SK-N-SH treated with all-trans-retinoic acid at 6 μM for 48 hours (cell line): ENCODE results near the gene AGAP1.

Experiments
- ATAC-seq: fragments of 200-7000 bp; cut with Tn5 transposase; 3 replicates; pipeline ENCODE4 v1.9.1; 2020; ENCODE audit warnings: mild to moderate bottlenecking, moderate library complexity
- ARNTL ChIP-seq: fragments of 450-650 bp; formaldehyde crosslinking; IDR thresholded peaks from 2 replicates; pipeline ENCODE4 v1.5.0; 2020; ENCODE audit warnings: low read depth, mild to moderate bottlenecking, moderate library complexity, borderline replicate concordance
- BACH2 ChIP-seq: fragments of 250-450 bp; sonication (Bioruptor Pico); IDR thresholded peaks from 2 replicates; pipeline ENCODE4 v1.9.0; 2021; ENCODE audit warnings: mild to moderate bottlenecking, borderline replicate concordance
- CSDC2 ChIP-seq: fragments of 250-450 bp; sonication (Bioruptor Pico); IDR thresholded peaks from 2 replicates; pipeline ENCODE4 v1.5.0; 2020; ENCODE audit warnings: mild to moderate bottlenecking, moderate library complexity
- ESRRG ChIP-seq: fragments of 250-450 bp; sonication (Bioruptor Pico); IDR thresholded peaks from 2 replicates; pipeline ENCODE4 v1.6.1; 2021; ENCODE audit warnings: mild to moderate bottlenecking
- GLIS3 ChIP-seq: fragments of 250-450 bp; sonication (Bioruptor Pico); IDR thresholded peaks from 2 replicates; pipeline ENCODE4 v1.5.0; 2020; ENCODE audit warnings: mild to moderate bottlenecking, moderate library complexity
- ISL1 ChIP-seq: fragments of 250-450 bp; sonication (Bioruptor Pico); IDR thresholded peaks from 2 replicates; pipeline ENCODE4 v2.1.2; 2022; ENCODE audit warnings: mild to moderate bottlenecking, moderate library complexity
- OSR1 ChIP-seq: fragments of 250-450 bp; sonication (Bioruptor Pico); IDR thresholded peaks from 2 replicates; pipeline ENCODE4 v1.8.0; 2022; ENCODE audit warnings: moderate library complexity, mild to moderate bottlenecking, inconsistent platforms
- PPARA ChIP-seq: fragments of 250-450 bp; sonication (Bioruptor Pico); IDR thresholded peaks from 2 replicates; pipeline ENCODE4 v1.5.0; 2020; ENCODE audit warnings: mild to moderate bottlenecking, borderline replicate concordance
- RARB ChIP-seq: fragments of 250-450 bp; sonication (Bioruptor Pico); IDR thresholded peaks from 2 replicates; pipeline ENCODE4 v1.8.0; 2021; ENCODE audit warnings: mild to moderate bottlenecking, moderate library complexity
- SNAI2 ChIP-seq: fragments of 250-450 bp; sonication (Bioruptor Pico); IDR thresholded peaks from 2 replicates; pipeline ENCODE4 v1.5.0; 2020; ENCODE audit warnings: mild to moderate bottlenecking, moderate library complexity
- TCF4 ChIP-seq: fragments of 250-450 bp; sonication (Bioruptor Pico); IDR thresholded peaks from 2 replicates; pipeline ENCODE4 v1.8.0; 2021; ENCODE audit warnings: mild to moderate bottlenecking, moderate library complexity, borderline replicate concordance
- TOX ChIP-seq: fragments of 250-450 bp; sonication (Bioruptor Pico); IDR thresholded peaks from 2 replicates; pipeline ENCODE4 v1.8.0; 2021; ENCODE audit warnings: mild to moderate bottlenecking, moderate library complexity, borderline replicate concordance
- ZC3H10 ChIP-seq: fragments of 250-450 bp; sonication (Bioruptor Pico); IDR thresholded peaks from 2 replicates; pipeline ENCODE4 v1.5.1; 2021; ENCODE audit warnings: mild to moderate bottlenecking, moderate library complexity
- ZFP3 ChIP-seq: fragments of 250-450 bp; sonication (Bioruptor Pico); IDR thresholded peaks from 2 replicates; pipeline ENCODE4 v1.5.0; 2020; ENCODE audit warnings: mild to moderate bottlenecking, moderate library complexity
- ZFP30 ChIP-seq: fragments of 450-650 bp; formaldehyde crosslinking; IDR thresholded peaks from 2 replicates; pipeline ENCODE4 v1.5.0; 2022; ENCODE audit warnings: mild to moderate bottlenecking, moderate library complexity
- ZNF565 ChIP-seq: fragments of 450-650 bp; formaldehyde crosslinking; conservative IDR thresholded peaks from 2 replicates; pipeline ENCODE4 v1.5.0; 2020; ENCODE audit warnings: low read depth, mild to moderate bottlenecking, moderate library complexity
- ZNF70 ChIP-seq: fragments of 450-650 bp; formaldehyde crosslinking; IDR thresholded peaks from 2 replicates; pipeline ENCODE4 v1.5.0; 2020; ENCODE audit warnings: mild to moderate bottlenecking, moderate library complexity
- ZNF8 ChIP-seq: fragments of 450-650 bp; formaldehyde crosslinking; IDR thresholded peaks from 2 replicates; pipeline ENCODE4 v1.5.0; 2020; ENCODE audit warnings: mild to moderate bottlenecking, moderate library complexity
- TF ChIP-seq, protein P1 (sequence below): fragments of 250-450 bp; sonication (Bioruptor Pico); IDR thresholded peaks from 2 replicates; pipeline ENCODE4 v1.5.1; 2021; ENCODE audit warnings: mild to moderate bottlenecking, moderate library complexity
- TF ChIP-seq, protein P2 (sequence below): fragments of 250-450 bp; sonication (Bioruptor Pico); IDR thresholded peaks from 2 replicates; pipeline ENCODE4 v1.5.0; 2020; ENCODE audit warnings: mild to moderate bottlenecking, moderate library complexity
- TF ChIP-seq, protein P3 (sequence below): fragments of 250-450 bp; sonication (Bioruptor Pico); IDR thresholded peaks from 2 replicates; pipeline ENCODE4 v1.5.1; 2020; ENCODE audit warnings: low read depth, mild to moderate bottlenecking, moderate library complexity
- TF ChIP-seq, protein P4 (sequence below): fragments of 250-450 bp; sonication (Bioruptor Pico); IDR thresholded peaks from 2 replicates; pipeline ENCODE4 v1.8.0; 2020; ENCODE audit warnings: mild to moderate bottlenecking, moderate library complexity, borderline replicate concordance
- TF ChIP-seq, protein P5 (sequence below): fragments of 250-450 bp; sonication (Bioruptor Pico); IDR thresholded peaks from 2 replicates; pipeline ENCODE4 v1.8.0; 2021; ENCODE audit warnings: low read depth, mild to moderate bottlenecking, moderate library complexity, borderline replicate concordance

The AGAP1 gene

DNA sequence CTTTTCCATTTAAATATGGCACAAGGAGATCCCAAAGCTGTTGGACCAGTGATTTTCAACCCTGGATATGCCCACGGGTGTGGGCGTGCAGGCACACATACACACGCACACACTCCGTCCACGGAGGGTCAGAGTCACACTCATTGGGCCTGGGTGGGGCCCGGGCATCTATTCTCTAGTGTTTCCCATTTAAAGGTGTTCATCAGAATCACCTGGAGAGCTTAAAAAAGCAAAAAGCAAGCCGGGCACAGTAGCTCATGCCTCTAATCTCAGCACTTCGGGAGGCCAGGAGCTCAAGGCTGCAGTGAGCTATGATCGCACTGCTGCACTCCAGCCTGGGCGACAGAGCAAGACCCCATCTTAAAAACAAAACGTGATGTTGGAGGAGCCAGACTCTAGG is 345.4 kb downstream of the AGAP1 start:
- no peak for ATAC-seq
- TF ChIP-seq TCF4 (CRISPR knock-in tag), result no peak
- TF ChIP-seq, all 23 proteins: peak for 0

DNA sequence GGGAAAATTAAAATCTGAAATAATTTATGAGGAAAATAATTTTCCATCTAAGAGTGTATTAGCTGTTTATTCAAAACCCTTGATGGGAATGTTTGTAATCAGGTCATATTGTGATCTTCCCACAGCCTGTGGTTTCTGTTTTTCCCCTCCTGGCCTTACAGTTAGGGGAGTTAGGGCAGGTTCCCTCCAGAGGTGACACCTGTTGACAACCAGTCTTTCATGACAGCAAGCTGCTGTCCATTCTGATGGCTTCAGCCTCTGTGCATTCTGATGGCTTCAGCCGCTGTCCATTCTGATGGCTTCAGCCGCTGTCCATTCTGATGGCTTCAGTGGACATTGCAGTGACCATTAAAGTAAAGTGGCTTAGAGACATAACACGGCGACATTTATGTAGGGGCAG is 346.1 kb downstream of the AGAP1 start:
- TF ChIP-seq GLIS3 (CRISPR knock-in tag) (no peak), CSDC2 (no peak), ZNF8 (no peak), ARNTL (CRISPR knock-in tag) (no peak), ESRRG (CRISPR knock-in tag) (no peak), ZFP3 (CRISPR knock-in tag) (no peak), TCF4 (CRISPR knock-in tag) (no peak), ZFP30 (CRISPR knock-in tag) (no peak), ISL1 (CRISPR knock-in tag) (no peak)
- ATAC-seq, result no peak

DNA sequence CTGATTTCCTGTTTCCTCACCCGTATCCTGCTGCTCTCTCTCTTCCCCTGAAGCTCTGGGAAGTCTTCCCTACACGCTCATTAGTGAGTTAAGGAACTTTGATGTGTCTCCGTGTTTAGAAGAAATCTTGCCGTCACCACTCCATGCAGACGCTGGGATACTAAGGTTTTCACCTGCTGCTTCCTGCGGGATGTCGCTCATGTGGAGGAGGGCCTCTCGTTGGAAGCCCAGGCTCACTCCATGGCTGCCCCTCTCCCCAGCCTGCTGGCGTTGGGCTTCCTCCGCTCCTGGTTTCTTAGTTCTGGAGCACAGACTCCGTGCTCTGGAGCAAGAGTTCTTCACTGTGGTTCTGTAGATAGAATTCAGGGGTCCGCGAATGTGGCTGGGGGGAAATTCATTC is 348.0 kb downstream of the AGAP1 start:
- ATAC-seq, result no peak
- no peak for TF ChIP-seq ZNF565 (CRISPR knock-in tag)
- TF ChIP-seq TOX (CRISPR knock-in tag), result no peak
- TF ChIP-seq GLIS3 (CRISPR knock-in tag), result no peak
- no peak for TF ChIP-seq ISL1 (CRISPR knock-in tag)
- TF ChIP-seq, protein P1, sequence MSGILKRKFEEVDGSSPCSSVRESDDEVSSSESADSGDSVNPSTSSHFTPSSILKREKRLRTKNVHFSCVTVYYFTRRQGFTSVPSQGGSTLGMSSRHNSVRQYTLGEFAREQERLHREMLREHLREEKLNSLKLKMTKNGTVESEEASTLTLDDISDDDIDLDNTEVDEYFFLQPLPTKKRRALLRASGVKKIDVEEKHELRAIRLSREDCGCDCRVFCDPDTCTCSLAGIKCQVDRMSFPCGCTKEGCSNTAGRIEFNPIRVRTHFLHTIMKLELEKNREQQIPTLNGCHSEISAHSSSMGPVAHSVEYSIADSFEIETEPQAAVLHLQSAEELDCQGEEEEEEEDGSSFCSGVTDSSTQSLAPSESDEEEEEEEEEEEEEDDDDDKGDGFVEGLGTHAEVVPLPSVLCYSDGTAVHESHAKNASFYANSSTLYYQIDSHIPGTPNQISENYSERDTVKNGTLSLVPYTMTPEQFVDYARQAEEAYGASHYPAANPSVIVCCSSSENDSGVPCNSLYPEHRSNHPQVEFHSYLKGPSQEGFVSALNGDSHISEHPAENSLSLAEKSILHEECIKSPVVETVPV (CRISPR knock-in tag), result no peak
- TF ChIP-seq PPARA (CRISPR knock-in tag), result no peak
- TF ChIP-seq, protein P2, sequence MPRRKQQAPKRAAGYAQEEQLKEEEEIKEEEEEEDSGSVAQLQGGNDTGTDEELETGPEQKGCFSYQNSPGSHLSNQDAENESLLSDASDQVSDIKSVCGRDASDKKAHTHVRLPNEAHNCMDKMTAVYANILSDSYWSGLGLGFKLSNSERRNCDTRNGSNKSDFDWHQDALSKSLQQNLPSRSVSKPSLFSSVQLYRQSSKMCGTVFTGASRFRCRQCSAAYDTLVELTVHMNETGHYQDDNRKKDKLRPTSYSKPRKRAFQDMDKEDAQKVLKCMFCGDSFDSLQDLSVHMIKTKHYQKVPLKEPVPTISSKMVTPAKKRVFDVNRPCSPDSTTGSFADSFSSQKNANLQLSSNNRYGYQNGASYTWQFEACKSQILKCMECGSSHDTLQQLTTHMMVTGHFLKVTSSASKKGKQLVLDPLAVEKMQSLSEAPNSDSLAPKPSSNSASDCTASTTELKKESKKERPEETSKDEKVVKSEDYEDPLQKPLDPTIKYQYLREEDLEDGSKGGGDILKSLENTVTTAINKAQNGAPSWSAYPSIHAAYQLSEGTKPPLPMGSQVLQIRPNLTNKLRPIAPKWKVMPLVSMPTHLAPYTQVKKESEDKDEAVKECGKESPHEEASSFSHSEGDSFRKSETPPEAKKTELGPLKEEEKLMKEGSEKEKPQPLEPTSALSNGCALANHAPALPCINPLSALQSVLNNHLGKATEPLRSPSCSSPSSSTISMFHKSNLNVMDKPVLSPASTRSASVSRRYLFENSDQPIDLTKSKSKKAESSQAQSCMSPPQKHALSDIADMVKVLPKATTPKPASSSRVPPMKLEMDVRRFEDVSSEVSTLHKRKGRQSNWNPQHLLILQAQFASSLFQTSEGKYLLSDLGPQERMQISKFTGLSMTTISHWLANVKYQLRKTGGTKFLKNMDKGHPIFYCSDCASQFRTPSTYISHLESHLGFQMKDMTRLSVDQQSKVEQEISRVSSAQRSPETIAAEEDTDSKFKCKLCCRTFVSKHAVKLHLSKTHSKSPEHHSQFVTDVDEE (CRISPR knock-in tag), result no peak
- no peak for TF ChIP-seq ZC3H10 (CRISPR knock-in tag)
- no peak for TF ChIP-seq ARNTL (CRISPR knock-in tag)
- TF ChIP-seq, protein P3, sequence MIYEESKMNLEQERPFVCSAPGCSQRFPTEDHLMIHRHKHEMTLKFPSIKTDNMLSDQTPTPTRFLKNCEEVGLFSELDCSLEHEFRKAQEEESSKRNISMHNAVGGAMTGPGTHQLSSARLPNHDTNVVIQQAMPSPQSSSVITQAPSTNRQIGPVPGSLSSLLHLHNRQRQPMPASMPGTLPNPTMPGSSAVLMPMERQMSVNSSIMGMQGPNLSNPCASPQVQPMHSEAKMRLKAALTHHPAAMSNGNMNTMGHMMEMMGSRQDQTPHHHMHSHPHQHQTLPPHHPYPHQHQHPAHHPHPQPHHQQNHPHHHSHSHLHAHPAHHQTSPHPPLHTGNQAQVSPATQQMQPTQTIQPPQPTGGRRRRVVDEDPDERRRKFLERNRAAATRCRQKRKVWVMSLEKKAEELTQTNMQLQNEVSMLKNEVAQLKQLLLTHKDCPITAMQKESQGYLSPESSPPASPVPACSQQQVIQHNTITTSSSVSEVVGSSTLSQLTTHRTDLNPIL (CRISPR knock-in tag), result no peak
- TF ChIP-seq ZNF8, result no peak
- TF ChIP-seq TCF4 (CRISPR knock-in tag), result no peak

DNA sequence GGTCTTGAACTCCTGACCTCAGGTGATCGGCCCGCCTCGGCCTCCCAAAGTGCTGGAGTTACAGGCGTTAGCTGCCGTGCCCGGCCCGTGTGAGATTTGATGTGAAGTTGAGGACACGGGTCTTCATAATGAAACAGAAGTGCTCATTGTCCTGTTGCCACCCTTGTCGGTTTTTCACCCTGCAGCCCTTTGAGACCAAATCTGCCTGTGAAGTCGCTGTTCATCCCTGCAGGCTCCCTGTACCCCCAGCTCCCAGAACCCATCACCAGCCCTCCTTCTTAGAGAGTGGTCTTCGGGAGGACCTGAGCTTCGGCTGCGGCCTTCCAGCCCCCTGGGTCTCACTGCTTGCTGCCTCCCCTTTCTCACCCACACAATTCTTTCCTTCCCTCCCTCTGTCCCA is 349.1 kb downstream of the AGAP1 start:
- TF ChIP-seq ZFP30 (CRISPR knock-in tag) (no peak), BACH2 (no peak), SNAI2 (no peak), ZC3H10 (CRISPR knock-in tag) (no peak), ZNF565 (CRISPR knock-in tag) (no peak), PPARA (CRISPR knock-in tag) (no peak), ESRRG (CRISPR knock-in tag) (no peak), ZNF8 (no peak), TOX (CRISPR knock-in tag) (no peak), ISL1 (CRISPR knock-in tag) (no peak), RARB (CRISPR knock-in tag) (no peak), CSDC2 (no peak), OSR1 (CRISPR knock-in tag) (no peak), ZFP3 (CRISPR knock-in tag) (no peak), ZNF70 (CRISPR knock-in tag) (no peak)
- TF ChIP-seq, protein P4, sequence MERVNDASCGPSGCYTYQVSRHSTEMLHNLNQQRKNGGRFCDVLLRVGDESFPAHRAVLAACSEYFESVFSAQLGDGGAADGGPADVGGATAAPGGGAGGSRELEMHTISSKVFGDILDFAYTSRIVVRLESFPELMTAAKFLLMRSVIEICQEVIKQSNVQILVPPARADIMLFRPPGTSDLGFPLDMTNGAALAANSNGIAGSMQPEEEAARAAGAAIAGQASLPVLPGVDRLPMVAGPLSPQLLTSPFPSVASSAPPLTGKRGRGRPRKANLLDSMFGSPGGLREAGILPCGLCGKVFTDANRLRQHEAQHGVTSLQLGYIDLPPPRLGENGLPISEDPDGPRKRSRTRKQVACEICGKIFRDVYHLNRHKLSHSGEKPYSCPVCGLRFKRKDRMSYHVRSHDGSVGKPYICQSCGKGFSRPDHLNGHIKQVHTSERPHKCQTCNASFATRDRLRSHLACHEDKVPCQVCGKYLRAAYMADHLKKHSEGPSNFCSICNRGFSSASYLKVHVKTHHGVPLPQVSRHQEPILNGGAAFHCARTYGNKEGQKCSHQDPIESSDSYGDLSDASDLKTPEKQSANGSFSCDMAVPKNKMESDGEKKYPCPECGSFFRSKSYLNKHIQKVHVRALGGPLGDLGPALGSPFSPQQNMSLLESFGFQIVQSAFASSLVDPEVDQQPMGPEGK (CRISPR knock-in tag), result no peak
- TF ChIP-seq, protein P3 (CRISPR knock-in tag), result no peak
- TF ChIP-seq, protein P5, sequence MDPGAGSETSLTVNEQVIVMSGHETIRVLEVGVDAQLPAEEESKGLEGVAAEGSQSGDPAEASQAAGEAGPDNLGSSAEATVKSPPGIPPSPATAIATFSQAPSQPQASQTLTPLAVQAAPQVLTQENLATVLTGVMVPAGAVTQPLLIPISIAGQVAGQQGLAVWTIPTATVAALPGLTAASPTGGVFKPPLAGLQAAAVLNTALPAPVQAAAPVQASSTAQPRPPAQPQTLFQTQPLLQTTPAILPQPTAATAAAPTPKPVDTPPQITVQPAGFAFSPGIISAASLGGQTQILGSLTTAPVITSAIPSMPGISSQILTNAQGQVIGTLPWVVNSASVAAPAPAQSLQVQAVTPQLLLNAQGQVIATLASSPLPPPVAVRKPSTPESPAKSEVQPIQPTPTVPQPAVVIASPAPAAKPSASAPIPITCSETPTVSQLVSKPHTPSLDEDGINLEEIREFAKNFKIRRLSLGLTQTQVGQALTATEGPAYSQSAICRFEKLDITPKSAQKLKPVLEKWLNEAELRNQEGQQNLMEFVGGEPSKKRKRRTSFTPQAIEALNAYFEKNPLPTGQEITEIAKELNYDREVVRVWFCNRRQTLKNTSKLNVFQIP (CRISPR knock-in tag), result no peak

More for the DNA sequence above, 349.1 kb downstream of the AGAP1 start:
- ATAC-seq, result no peak
